Duodenal mucosa (tissue), 2 donors: ENCODE measurements around the gene PCGF5.
A peak's percentile ranks its signal among the peaks of the same experiment; 100 is the strongest.
"Not testable (repeated sequence)": the region's sequence is repeated elsewhere in the genome, so short reads cannot be mapped to it uniquely, and the experiment has no call there.

Experiments
- H3K27ac ChIP-seq: one replicate; pipeline ENCODE4 v1.7.0; 2013; ENCODE audit warnings: low read depth, low read length
- H3K27me3 ChIP-seq, 2 donors: one replicate each; pipeline ENCODE4 v1.7.0; 2013; ENCODE audit warnings: low read length in 2 of 2, control low read depth in 1 of 2; ENCODE audit not compliant: insufficient read depth in 2 of 2, control insufficient read depth in 1 of 2
- H3K36me3 ChIP-seq, 2 donors: one replicate each; pipeline ENCODE4 v1.7.0; 2013; ENCODE audit warnings: low read length in 2 of 2, control low read depth in 1 of 2; ENCODE audit not compliant: insufficient read depth in 2 of 2, control insufficient read depth in 1 of 2
- H3K4me1 ChIP-seq, 2 donors: one replicate each; pipeline ENCODE4 v1.7.0; 2013; ENCODE audit warnings: low read length in 2 of 2, control low read depth in 1 of 2; ENCODE audit not compliant: insufficient read depth in 2 of 2, control insufficient read depth in 1 of 2
- H3K4me3 ChIP-seq, 2 donors: one replicate each; pipeline ENCODE4 v1.7.0; 2013; ENCODE audit warnings: low read length in 2 of 2, low read depth in 1 of 2
- H3K9ac ChIP-seq, 2 donors: one replicate each; pipeline ENCODE4 v1.7.0; 2013; ENCODE audit warnings: low read length in 2 of 2, low read depth in 1 of 2
- H3K9me3 ChIP-seq, 2 donors: one replicate each; pipeline ENCODE4 v1.7.0; 2013; ENCODE audit warnings: low read length in 2 of 2, control low read depth in 1 of 2; ENCODE audit not compliant: control insufficient read depth in 1 of 2

The PCGF5 gene

DNA sequence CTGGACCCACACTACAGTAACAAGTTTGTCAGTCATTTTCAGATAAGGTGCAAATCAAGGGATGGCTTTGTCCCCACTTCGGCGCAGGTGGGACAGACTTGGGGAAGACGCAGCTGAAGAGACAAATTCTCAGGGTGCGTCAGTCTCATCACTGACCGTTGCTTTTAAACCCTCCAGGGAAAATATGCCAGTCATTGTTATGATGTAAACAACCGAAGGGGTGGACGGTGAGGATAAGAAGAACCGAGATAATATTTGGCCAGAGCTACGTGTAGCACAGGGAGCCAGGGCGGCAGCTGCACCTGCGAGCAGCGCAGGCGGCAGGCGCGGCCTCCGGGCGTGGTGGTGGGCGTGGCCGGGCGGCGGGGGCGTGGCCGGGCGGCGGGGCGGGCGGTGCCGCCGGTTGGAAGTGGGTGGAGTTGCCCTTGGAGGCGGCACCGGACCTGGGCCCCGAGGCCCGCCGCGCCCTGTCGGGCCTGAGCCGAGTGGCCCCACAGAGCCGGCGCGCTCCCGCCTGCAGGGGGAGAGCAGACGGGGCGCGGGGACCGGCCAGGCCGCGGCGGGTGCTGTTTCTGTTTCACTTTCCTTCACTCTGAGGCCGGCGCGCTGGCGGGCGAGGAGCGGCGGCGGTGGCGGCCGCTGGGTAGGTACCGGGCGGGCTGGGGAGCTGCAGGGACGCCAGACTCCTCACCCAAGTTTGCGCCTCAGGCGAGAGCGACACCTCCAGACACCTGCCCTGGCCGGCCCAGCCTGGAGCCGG lies at the start of gene PCGF5:
TSS of gene PCGF5 (plus strand) at position 470 of the 760 bp plus-strand sequence. CDS start 2,209 bp downstream, outside the sequence.
- Histone ChIP-seq H3K27me3 (no peaks in the 10 kb centered on the region), H3K4me3 (peak within 1 kb of the TSS; percentile 75 to 79), H3K4me1 (peaks cover 23 to 45% of the 10 kb centered on the region in 2 donors), H3K9me3 (no peaks in the 10 kb centered on the region), H3K36me3 (peaks cover 0 to 3% of the 10 kb centered on the region in 2 donors), H3K9ac (peak within 1 kb of the TSS; percentile 86), H3K27ac (peak within 1 kb of the TSS; percentile 90)

DNA sequence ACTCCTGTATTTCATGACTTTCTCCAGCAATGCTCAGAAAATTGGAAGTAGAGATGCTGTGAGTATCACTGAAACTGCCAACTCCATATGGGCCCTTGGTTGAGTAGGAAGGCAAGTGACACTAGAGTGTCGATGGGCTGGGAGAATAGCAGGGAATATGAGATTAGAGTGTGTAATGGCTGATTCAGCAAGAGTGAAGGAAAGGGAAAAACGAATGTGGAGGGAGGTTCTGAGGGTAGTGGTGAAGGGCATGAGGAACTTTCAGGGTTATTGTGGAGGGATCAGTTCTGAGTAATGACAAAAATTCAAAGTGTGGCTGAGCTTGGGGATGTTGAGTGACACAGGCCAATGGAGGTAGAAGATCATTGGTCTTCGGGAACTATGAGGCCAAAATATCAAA lies 49.0 kb upstream of the PCGF5 start:
- Histone ChIP-seq H3K4me1 (no peaks in the 10 kb centered on the region), H3K9ac (no peak overlapping the region), H3K27ac (no peak overlapping the region), H3K27me3 (no peaks in the 10 kb centered on the region), H3K36me3 (no peaks in the 10 kb centered on the region), H3K9me3 (peaks cover 0 to 5% of the 10 kb centered on the region in 2 donors), H3K4me3 (no peak overlapping the region)

DNA sequence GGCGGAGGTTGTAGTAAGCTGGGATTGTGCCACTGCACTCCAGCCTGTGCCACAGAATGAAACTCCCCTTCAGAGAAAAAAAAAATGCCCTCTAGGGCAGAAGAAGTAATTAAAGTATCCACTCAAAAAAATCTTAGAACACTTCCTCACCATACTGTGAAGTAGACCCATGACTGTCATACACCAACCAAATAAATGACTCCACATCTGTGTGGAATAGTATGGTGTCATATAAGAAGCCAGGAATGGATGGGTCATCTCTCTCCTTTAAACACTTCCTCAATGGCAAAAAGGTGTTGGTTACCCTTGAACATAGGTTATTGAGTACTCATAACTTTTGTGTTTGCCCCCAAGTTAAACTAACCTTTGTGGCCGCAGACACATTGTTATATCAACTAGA lies 48.1 kb upstream of the PCGF5 start:
- H3K4me1 ChIP-seq: no peaks in the 10 kb centered on the region

DNA sequence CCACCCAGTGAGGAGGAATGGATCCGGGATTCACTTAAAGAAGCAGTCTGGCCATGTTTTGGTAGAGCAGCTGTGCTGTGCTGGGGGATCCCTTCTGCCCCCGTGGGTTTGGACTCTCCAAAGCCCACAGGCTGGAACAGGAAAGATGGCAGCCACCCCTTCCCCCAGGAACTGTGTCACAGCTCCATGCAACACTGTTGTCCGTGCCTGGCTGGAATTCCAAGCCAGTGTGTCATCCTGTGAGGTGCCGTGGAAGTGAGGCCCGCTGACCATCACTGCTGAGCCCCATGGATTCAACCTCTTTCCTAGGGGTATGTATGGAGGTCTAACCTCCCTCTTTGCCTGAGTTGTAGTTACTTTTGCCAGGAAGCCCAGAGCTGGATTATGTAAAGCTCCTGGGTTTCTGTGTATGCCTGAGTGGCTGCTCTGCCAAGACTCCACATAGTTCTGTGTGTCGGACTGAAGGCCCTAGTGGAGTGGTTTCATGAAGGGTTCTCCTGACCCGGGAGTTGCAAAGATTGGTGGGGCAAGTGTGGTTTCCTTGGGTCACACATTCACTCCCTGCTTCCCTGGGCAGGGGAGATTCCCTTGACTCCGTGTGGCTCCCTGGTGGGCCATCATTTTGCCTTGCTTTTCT lies 35.1 kb upstream of the PCGF5 start:
- Histone ChIP-seq H3K4me3 (no peak overlapping the region), H3K9me3 (no peaks in the 10 kb centered on the region), H3K27ac (no peak overlapping the region), H3K36me3 (peaks cover 0 to 4% of the 10 kb centered on the region in 2 donors), H3K27me3 (no peaks in the 10 kb centered on the region), H3K4me1 (no peaks in the 10 kb centered on the region), H3K9ac (no peak overlapping the region)

More for the DNA sequence above, 48.1 kb upstream of the PCGF5 start:
- Histone ChIP-seq H3K9me3 (peaks cover 0 to 5% of the 10 kb centered on the region in 2 donors), H3K27ac (no peak overlapping the region), H3K9ac (no peak overlapping the region), H3K4me3 (no peak overlapping the region), H3K36me3 (no peaks in the 10 kb centered on the region), H3K27me3 (no peaks in the 10 kb centered on the region)

DNA sequence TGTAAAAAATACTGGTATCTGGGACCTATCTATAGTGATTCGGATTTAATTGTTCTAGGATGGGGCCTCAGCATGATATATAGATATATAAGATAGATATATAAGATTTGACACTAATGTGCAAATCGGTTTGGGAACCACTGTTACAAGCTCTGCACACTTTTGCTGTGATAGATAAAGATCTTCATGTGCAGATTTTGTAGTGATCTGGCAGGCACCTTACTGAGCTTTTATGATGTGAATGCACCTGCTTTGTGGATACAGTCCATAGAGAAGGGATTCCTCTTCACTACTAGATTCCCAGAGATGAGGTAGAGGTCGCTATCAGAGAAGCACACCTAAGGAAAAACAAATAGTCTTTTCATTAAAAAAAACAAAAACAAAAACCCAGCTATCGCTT lies 33.3 kb upstream of the PCGF5 start:
- no peak overlapping the region for H3K4me3 ChIP-seq

DNA sequence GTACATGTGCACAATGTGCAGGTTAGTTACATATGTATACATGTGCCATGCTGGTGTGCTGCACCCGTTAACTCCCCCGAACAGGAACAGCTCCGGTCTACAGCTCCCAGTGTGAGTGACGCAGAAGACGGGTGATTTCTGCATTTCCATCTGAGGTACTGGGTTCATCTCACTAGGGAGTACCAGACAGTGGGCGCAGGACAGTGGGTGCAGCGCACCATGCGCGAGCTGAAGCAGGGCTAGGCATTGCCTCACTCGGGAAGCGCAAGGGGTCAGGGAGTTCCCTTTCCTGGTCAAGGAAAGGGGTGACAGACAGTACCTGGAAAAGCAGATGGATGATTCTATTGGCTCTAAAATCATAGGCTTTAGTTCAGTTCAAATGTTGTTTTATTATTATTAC lies 32.5 kb upstream of the PCGF5 start:
- H3K36me3 ChIP-seq, H3K4me3 ChIP-seq, H3K9me3 ChIP-seq, H3K4me1 ChIP-seq, H3K27me3 ChIP-seq, H3K27ac ChIP-seq, H3K9ac ChIP-seq: not testable (repeated sequence)

More for the DNA sequence above, 33.3 kb upstream of the PCGF5 start:
- peaks cover 0 to 4% of the 10 kb centered on the region in 2 donors for H3K36me3 ChIP-seq
- no peak overlapping the region for H3K27ac ChIP-seq
- no peaks in the 10 kb centered on the region for H3K4me1 ChIP-seq
- no peak overlapping the region for H3K9ac ChIP-seq
- no peaks in the 10 kb centered on the region for H3K9me3 ChIP-seq
- no peaks in the 10 kb centered on the region for H3K27me3 ChIP-seq

DNA sequence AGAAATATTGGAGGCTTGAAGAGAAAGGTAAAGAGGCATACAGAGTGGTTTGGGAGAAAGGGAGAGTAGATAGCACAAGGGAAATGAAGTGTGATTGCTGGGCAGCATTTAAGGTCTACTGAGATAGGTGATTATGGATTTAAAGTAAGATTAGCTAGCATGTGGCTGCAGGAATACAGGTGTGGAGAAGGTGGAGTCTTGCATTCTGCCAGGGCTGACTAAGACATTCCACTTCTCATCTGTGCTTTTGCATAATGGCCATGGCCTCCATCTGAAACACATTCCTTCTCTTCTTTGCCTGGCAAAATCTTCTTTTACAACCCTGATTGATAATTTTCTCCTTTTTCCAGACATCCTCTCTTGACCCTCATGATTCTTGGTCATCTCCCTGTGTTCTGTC lies 31.6 kb upstream of the PCGF5 start:
- no peak overlapping the region for H3K27ac ChIP-seq
- H3K4me1 ChIP-seq: no peaks in the 10 kb centered on the region

DNA sequence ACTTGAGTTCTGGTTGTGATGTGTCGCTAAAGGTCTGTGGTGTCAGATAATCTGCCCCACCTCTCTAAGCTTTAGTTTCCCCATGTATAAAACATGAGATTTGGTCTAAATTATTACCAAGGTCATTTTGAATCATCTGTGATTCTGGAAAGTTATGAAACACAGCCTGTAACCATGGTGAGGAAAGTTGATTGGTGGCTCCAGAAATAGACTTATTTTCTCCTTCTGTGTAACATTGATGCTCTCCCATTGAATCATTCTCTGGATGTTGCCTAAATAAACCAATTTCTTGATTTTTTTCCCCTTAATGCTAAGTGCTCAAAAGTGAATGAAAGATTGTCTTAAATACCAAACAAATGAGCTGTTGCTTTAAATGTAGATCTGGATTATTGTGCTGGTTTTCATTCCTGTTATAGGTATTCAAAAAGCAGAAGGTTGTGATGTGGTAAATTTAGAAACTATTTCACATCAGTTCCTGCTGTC lies 30.0 kb upstream of the PCGF5 start:
- peaks cover 0 to 3% of the 10 kb centered on the region in 2 donors for H3K36me3 ChIP-seq
- H3K9ac ChIP-seq: no peak overlapping the region
- H3K4me3 ChIP-seq: no peak overlapping the region
- no peaks in the 10 kb centered on the region for H3K27me3 ChIP-seq
- H3K4me1 ChIP-seq: no peaks in the 10 kb centered on the region
- H3K27ac ChIP-seq: no peak overlapping the region
- no peaks in the 10 kb centered on the region for H3K9me3 ChIP-seq

More for the DNA sequence above, 31.6 kb upstream of the PCGF5 start:
- H3K9me3 ChIP-seq: no peaks in the 10 kb centered on the region
- no peak overlapping the region for H3K4me3 ChIP-seq
- no peaks in the 10 kb centered on the region for H3K27me3 ChIP-seq
- H3K36me3 ChIP-seq: peaks cover 0 to 4% of the 10 kb centered on the region in 2 donors
- no peak overlapping the region for H3K9ac ChIP-seq

DNA sequence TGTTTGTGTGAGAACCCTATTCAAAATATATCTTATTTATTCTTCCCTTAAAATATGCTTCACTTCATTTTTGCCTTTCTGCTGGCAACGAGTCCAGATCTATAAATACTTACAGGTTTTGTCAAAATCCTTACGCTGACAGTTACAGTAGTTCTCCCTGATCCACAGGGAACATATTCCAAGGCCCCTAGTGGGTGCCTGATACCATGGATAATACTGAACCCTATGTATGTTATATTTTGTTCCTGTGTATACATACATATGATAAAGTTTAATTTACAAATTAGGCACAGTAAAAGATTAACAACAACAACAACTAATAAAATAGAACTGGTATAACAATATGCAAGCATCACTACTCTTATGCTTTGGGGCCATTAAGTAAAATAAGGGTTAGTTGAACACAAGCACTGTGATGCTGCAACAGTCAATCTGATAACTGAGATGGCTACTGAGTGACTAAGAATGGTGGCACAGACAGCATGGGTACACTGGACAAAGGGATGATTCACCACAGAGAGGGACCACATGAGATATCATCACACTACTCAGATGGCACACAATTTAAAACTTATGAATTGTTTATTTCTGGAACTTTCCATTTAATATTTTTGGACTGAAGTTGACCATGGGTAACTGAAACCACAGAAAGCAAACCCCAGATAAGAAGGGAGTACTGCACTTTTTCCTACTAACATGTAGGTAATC lies 29.4 kb upstream of the PCGF5 start:
- H3K9ac ChIP-seq: no peak overlapping the region
- H3K9me3 ChIP-seq: no peaks in the 10 kb centered on the region
- no peaks in the 10 kb centered on the region for H3K36me3 ChIP-seq
- H3K4me3 ChIP-seq: no peak overlapping the region
- no peaks in the 10 kb centered on the region for H3K27me3 ChIP-seq
- H3K4me1 ChIP-seq: no peaks in the 10 kb centered on the region
- H3K27ac ChIP-seq: no peak overlapping the region

DNA sequence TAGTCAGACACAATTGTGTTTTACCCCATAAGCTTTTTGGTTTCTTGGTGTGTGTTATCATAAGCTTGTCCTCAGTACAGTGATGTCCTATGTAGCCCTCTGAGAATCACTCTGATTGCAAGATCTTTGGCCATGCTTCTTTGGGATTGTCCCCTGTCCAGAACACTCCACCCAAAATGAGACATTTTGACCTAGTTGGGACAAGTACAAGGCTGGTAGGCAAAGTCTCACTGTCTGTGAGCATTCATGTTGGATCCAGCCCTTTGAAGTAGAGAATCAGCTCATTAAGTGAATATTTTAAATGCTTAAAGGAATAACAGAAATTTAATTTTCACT lies 28.9 kb upstream of the PCGF5 start:
- Histone ChIP-seq H3K27ac (no peak overlapping the region), H3K4me1 (no peaks in the 10 kb centered on the region), H3K9ac (no peak overlapping the region), H3K27me3 (no peaks in the 10 kb centered on the region), H3K9me3 (no peaks in the 10 kb centered on the region), H3K36me3 (no peaks in the 10 kb centered on the region), H3K4me3 (no peak overlapping the region)
